Fibroblast of skin of abdomen (primary cell): ENCODE results near the gene ZCWPW1.
A peak's percentile ranks its signal among the peaks of the same experiment; 100 is the strongest.

Experiments used
- DNase-seq: peaks from one replicate; pipeline ENCODE4 v3.0.0-alpha.2; 2013

Gene ZCWPW1

GRCh38 chr7:100431286-100431735 is 2.8 kb upstream of the ZCWPW1 start:
- no peak for DNase-seq

GRCh38 chr7:100430493-100431285 is 2.2 kb upstream of the ZCWPW1 start:
- DNase-seq, result no peak

- peak; percentile 98 for DNase-seq
These were observed 1.4 kb upstream of the ZCWPW1 start, which contains the start of gene MEPCE for GRCh38 chr7:100429637-100430492. Gene MEPCE (plus strand): TSS chr7:100429831. CDS start chr7:100430019, 188 bp downstream.

- DNase-seq, result peak; percentile 100
These were observed 599 bp upstream of the ZCWPW1 start for GRCh38 chr7:100428967-100429636.

GRCh38 chr7:100427762-100428198 is 723 bp downstream of the ZCWPW1 start:
- DNase-seq, result no peak

- no peak for DNase-seq
These were observed 2.0 kb downstream of the ZCWPW1 start for GRCh38 chr7:100426516-100426915.

- DNase-seq, result no peak
These were observed 3.2 kb downstream of the ZCWPW1 start for GRCh38 chr7:100425347-100425746.

- no peak for DNase-seq
These were observed 5.2 kb downstream of the ZCWPW1 start for GRCh38 chr7:100423315-100423714.

GRCh38 chr7:100419660-100420226 is 8.8 kb downstream of the ZCWPW1 start:
- DNase-seq, result no peak

- DNase-seq, result peak; percentile 30
These were observed 9.4 kb downstream of the ZCWPW1 start for GRCh38 chr7:100418930-100419659.

- DNase-seq, result no peak
These were observed 13.1 kb downstream of the ZCWPW1 start for GRCh38 chr7:100415448-100415847.

GRCh38 chr7:100413889-100414288 is 14.6 kb downstream of the ZCWPW1 start:
- DNase-seq, result no peak

- no peak for DNase-seq
These were observed 15.2 kb downstream of the ZCWPW1 start for GRCh38 chr7:100413346-100413745.

- DNase-seq, result no peak
These were observed 17.4 kb downstream of the ZCWPW1 start for GRCh38 chr7:100411101-100411500.

GRCh38 chr7:100407285-100408180 is 21.0 kb downstream of the ZCWPW1 start:
- peak; percentile 71 for DNase-seq

- peak; percentile 50 for DNase-seq
These were observed 21.7 kb downstream of the ZCWPW1 start for GRCh38 chr7:100406767-100407166.

- DNase-seq, result no peak
These were observed 26.3 kb downstream of the ZCWPW1 start for GRCh38 chr7:100402241-100402640.

GRCh38 chr7:100401811-100402210 is 26.7 kb downstream of the ZCWPW1 start:
- DNase-seq, result no peak

- DNase-seq, result peak; percentile 14
These were observed 27.8 kb downstream of the ZCWPW1 start for GRCh38 chr7:100400656-100401055.

GRCh38 chr7:100400041-100400440 is 28.5 kb downstream of the ZCWPW1 start:
- no peak for DNase-seq

GRCh38 chr7:100398239-100398638 is 30.3 kb downstream of the ZCWPW1 start:
- no peak for DNase-seq
